Astrocyte (in vitro differentiated cells and primary cell): ENCODE data around the gene UQCC5. TPM values are rescaled to one million over a fixed set of nuclear protein-coding genes. Genes with fewer than 3 reads are reported as not detected.
A peak's percentile ranks its signal among the peaks of the same experiment; 100 is the strongest.

Experiments
- DNase-seq: peaks from one replicate; pipeline ENCODE4 v3.0.0-alpha.2; 2010; ENCODE audit warnings: low read depth
- FAIRE-seq: peaks from 2 replicates; lab custom pipeline; 2011; peaks lifted over from hg19 to GRCh38; lab: Jason Lieb, UNC
- H2AFZ ChIP-seq: 2 replicates; pipeline ENCODE4 v1.6.0; 2012; ENCODE audit warnings: low read depth, low read length, inconsistent platforms
- H3K27ac ChIP-seq: 2 replicates; pipeline ENCODE4 v1.5.1; 2011; ENCODE audit warnings: low read depth, low read length, inconsistent platforms
- H3K27me3 ChIP-seq: 2 replicates; pipeline ENCODE4 v1.6.0; 2011; ENCODE audit warnings: low read length, inconsistent platforms; ENCODE audit not compliant: insufficient read depth
- H3K36me3 ChIP-seq: 2 replicates; pipeline ENCODE4 v1.5.1; 2011; ENCODE audit warnings: low read length, inconsistent platforms; ENCODE audit not compliant: insufficient read depth
- H3K4me1 ChIP-seq: 2 replicates; pipeline ENCODE4 v1.5.1; 2011; ENCODE audit warnings: low read length, inconsistent platforms; ENCODE audit not compliant: insufficient read depth
- H3K4me2 ChIP-seq: 2 replicates; pipeline ENCODE4 v1.6.0; 2012; ENCODE audit warnings: low read length, inconsistent platforms
- H3K4me3 ChIP-seq: 2 replicates; pipeline ENCODE4 v1.5.1; 2011; ENCODE audit warnings: low read depth, mild to moderate bottlenecking, low read length, inconsistent platforms; ENCODE audit not compliant: insufficient read depth
- H3K79me2 ChIP-seq: 2 replicates; pipeline ENCODE4 v1.6.0; 2012; ENCODE audit warnings: mild to moderate bottlenecking, low read length, inconsistent platforms; ENCODE audit not compliant: insufficient read depth
- H3K9ac ChIP-seq: 2 replicates; pipeline ENCODE4 v1.6.0; 2012; ENCODE audit warnings: mild to moderate bottlenecking, low read length, inconsistent platforms
- H3K9me3 ChIP-seq: 2 replicates; pipeline ENCODE4 v1.5.1; 2012; ENCODE audit warnings: low read depth, mild to moderate bottlenecking, low read length, inconsistent platforms; ENCODE audit not compliant: insufficient read depth
- H4K20me1 ChIP-seq: 2 replicates; pipeline ENCODE4 v1.6.0; 2012; ENCODE audit warnings: low read length, inconsistent platforms; ENCODE audit not compliant: insufficient read depth
- H3K27ac Mint-ChIP-seq: one replicate; pipeline ENCODE4 v1.8.0; 2021; ENCODE audit warnings: mild to moderate bottlenecking, mixed read lengths; ENCODE audit not compliant: unreplicated experiment
- H3K27me3 Mint-ChIP-seq: one replicate; pipeline ENCODE4 v1.8.0; 2021; ENCODE audit warnings: low read depth, mixed read lengths; ENCODE audit not compliant: unreplicated experiment
- H3K36me3 Mint-ChIP-seq: one replicate; pipeline ENCODE4 v1.8.0; 2021; ENCODE audit warnings: low read depth, mixed read lengths; ENCODE audit not compliant: unreplicated experiment
- H3K4me1 Mint-ChIP-seq: one replicate; pipeline ENCODE4 v1.8.0; 2021; ENCODE audit warnings: low read depth, mixed read lengths; ENCODE audit not compliant: unreplicated experiment
- H3K4me3 Mint-ChIP-seq: one replicate; pipeline ENCODE4 v1.8.0; 2021; ENCODE audit warnings: mild to moderate bottlenecking, moderate library complexity, mixed read lengths; ENCODE audit not compliant: unreplicated experiment
- H3K9me3 Mint-ChIP-seq: one replicate; pipeline ENCODE4 v1.8.0; 2021; ENCODE audit warnings: mild to moderate bottlenecking, mixed read lengths; ENCODE audit not compliant: unreplicated experiment
- EZH2 ChIP-seq: IDR thresholded peaks from 2 replicates; pipeline ENCODE4 v1.6.1; 2012; ENCODE audit warnings: mild to moderate bottlenecking, low read length, inconsistent platforms; ENCODE audit not compliant: insufficient read depth
- total RNA-seq: library from RNA; stranded (reverse); gene quantifications from 2 replicates; pipeline ENCODE4 v1.2.1, GENCODE V29; 2021
- TF ChIP-seq, protein P1 (sequence below): IDR thresholded peaks from 2 replicates; pipeline ENCODE4 v1.5.1; 2011; ENCODE audit warnings: low read depth, mild to moderate bottlenecking, inconsistent platforms, low read length, moderate library complexity; ENCODE audit not compliant: insufficient read depth

Gene UQCC5
- total RNA-seq, 1 donor from 2014 or later: 22.9 TPM

DNA sequence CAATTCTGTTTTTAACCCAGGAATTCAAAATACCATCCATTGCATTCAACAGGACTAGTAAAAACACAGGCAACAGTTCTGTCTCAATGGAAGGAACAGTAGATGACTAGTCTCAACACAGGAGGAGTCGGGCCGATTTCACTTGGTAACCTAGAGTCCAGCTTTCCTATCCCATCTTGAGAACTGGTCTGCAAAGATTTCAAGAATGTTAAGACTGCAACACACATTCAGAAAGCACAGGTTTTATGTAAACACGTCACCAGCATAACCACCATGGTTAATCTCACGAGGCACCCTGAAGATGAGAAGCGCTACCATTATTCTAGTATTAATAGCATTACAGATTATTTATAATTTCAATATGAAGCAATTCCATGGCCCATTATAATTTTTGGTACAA lies 22.0 kb downstream of the UQCC5 start:
- TF ChIP-seq EZH2: no peak
- DNase-seq (no peak), FAIRE-seq (no peak)
- no peaks in the 10 kb centered on the region for H3K9me3 Mint-ChIP-seq
- no peak overlapping the region for H3K27ac Mint-ChIP-seq
- peaks cover 44% of the 10 kb centered on the region for H3K36me3 ChIP-seq
- no peak overlapping the region for H2AFZ ChIP-seq
- peaks cover 23% of the 10 kb centered on the region for H3K36me3 Mint-ChIP-seq
- no peak overlapping the region for H3K27ac ChIP-seq
- peaks cover 10% of the 10 kb centered on the region for H3K79me2 ChIP-seq
- H4K20me1 ChIP-seq: peaks cover 26% of the 10 kb centered on the region
- H3K4me2 ChIP-seq: no peak overlapping the region
- H3K27me3 Mint-ChIP-seq: no peaks in the 10 kb centered on the region
- H3K9me3 ChIP-seq: no peaks in the 10 kb centered on the region
- no peak overlapping the region for H3K9ac ChIP-seq
- peaks cover 11% of the 10 kb centered on the region for H3K4me1 Mint-ChIP-seq
- H3K27me3 ChIP-seq: no peaks in the 10 kb centered on the region
- H3K4me3 ChIP-seq: no peak overlapping the region
- H3K4me3 Mint-ChIP-seq: no peak overlapping the region
- H3K4me1 ChIP-seq: no peaks in the 10 kb centered on the region

DNA sequence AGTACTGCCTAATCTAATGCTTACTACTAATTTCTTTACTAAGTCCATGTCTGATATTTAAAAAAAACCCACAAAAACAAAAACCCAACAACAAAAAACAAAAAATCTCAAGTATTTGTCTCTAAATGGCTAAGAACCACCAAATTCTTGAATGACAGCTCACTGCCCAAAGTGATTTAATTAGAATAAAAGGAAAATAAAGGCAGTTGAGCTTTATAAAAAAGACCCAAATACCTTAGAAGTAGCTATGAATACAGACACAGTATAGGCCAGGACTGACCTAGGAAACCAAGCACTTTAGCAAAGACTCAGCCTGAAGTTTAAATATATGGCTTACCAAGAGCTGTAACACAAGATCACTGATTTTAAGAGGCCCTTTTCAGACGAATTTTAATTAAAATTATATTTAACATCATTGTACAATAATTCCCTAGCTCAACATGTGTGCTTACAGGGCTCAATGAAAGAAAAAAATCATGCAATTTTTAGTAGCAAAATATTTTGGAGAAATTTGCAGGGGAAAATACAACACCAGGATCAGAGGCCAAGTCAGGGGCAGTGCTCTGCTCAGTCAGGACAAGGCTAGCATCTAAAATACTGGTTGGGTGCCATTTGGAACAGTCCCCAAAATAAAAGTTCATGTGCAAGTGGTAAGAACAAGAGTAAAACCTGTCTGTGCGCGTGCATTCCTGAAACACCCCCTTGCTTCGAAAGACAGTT lies 24.8 kb downstream of the UQCC5 start:
- peak; percentile 41 for DNase-seq
- Mint-ChIP-seq H3K27ac (no peak overlapping the region), H3K36me3 (peaks cover 17% of the 10 kb centered on the region), H3K9me3 (no peaks in the 10 kb centered on the region), H3K4me1 (peaks cover 11% of the 10 kb centered on the region), H3K4me3 (peak overlapping the region; percentile 37), H3K27me3 (no peaks in the 10 kb centered on the region)
- Histone ChIP-seq H3K79me2 (peaks cover 4% of the 10 kb centered on the region), H3K4me3 (no peak overlapping the region), H3K27me3 (no peaks in the 10 kb centered on the region), H3K27ac (no peak overlapping the region), H3K4me2 (no peak overlapping the region), H3K9ac (no peak overlapping the region), H4K20me1 (peaks cover 9% of the 10 kb centered on the region), H2AFZ (no peak overlapping the region), H3K4me1 (no peaks in the 10 kb centered on the region), H3K36me3 (peaks cover 50% of the 10 kb centered on the region), H3K9me3 (no peaks in the 10 kb centered on the region)
- no peak for FAIRE-seq
- TF ChIP-seq, protein P1, sequence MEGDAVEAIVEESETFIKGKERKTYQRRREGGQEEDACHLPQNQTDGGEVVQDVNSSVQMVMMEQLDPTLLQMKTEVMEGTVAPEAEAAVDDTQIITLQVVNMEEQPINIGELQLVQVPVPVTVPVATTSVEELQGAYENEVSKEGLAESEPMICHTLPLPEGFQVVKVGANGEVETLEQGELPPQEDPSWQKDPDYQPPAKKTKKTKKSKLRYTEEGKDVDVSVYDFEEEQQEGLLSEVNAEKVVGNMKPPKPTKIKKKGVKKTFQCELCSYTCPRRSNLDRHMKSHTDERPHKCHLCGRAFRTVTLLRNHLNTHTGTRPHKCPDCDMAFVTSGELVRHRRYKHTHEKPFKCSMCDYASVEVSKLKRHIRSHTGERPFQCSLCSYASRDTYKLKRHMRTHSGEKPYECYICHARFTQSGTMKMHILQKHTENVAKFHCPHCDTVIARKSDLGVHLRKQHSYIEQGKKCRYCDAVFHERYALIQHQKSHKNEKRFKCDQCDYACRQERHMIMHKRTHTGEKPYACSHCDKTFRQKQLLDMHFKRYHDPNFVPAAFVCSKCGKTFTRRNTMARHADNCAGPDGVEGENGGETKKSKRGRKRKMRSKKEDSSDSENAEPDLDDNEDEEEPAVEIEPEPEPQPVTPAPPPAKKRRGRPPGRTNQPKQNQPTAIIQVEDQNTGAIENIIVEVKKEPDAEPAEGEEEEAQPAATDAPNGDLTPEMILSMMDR: no peak
- TF ChIP-seq EZH2: no peak

DNA sequence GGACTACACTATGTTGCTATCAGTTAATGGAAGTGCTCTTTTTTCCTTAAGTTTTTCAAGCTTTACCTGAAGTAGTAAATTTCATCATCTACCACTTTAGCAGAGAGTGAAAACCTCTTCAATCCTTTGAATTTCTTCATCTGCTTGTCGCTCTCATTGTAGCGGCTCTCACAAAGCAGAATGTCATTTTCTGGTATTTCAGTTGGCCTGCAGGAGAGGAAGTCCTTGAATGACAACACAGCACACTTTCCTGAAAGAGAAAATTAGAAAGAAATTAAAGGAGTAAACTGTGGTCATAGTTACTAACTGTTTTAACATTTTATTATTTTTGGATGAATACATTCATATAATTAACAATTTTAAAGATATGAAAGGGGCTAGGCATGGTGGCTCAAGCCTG lies 27.6 kb downstream of the UQCC5 start:
- no peak for FAIRE-seq
- Mint-ChIP-seq H3K9me3 (no peaks in the 10 kb centered on the region), H3K27ac (no peak overlapping the region), H3K4me3 (no peak overlapping the region), H3K4me1 (peaks cover 11% of the 10 kb centered on the region), H3K27me3 (no peaks in the 10 kb centered on the region), H3K36me3 (peaks cover 11% of the 10 kb centered on the region)
- H3K79me2 ChIP-seq: peaks cover 4% of the 10 kb centered on the region
- no peak overlapping the region for H2AFZ ChIP-seq
- no peak for TF ChIP-seq EZH2
- TF ChIP-seq, protein P1: no peak
- DNase-seq: no peak
- peaks cover 39% of the 10 kb centered on the region for H3K36me3 ChIP-seq
- no peaks in the 10 kb centered on the region for H3K9me3 ChIP-seq
- no peaks in the 10 kb centered on the region for H4K20me1 ChIP-seq
- no peak overlapping the region for H3K4me2 ChIP-seq
- no peak overlapping the region for H3K4me3 ChIP-seq
- no peaks in the 10 kb centered on the region for H3K27me3 ChIP-seq
- H3K4me1 ChIP-seq: no peaks in the 10 kb centered on the region
- no peak overlapping the region for H3K9ac ChIP-seq
- no peak overlapping the region for H3K27ac ChIP-seq
